GM23338 (cell line): ENCODE results near the gene DDX24. TPM values are rescaled to one million over a fixed set of nuclear protein-coding genes. Genes with fewer than 3 reads are reported as not detected.

Experiments used
- CREB1 ChIP-seq: fragments of 250-450 bp; sonication (Bioruptor Pico); IDR thresholded peaks from 2 replicates; pipeline ENCODE4 v1.5.0; 2020; ENCODE audit warnings: low read depth, mild to moderate bottlenecking, moderate library complexity
- ETS1 ChIP-seq: IDR thresholded peaks from 2 replicates; pipeline ENCODE4 v1.6.1; 2016; ENCODE audit warnings: antibody characterized with exemption
- JUNB ChIP-seq: IDR thresholded peaks from one replicate; pipeline ENCODE4 v1.6.1; 2016; ENCODE audit warnings: antibody characterized with exemption; ENCODE audit not compliant: unreplicated experiment
- NANOG ChIP-seq: IDR thresholded peaks from 2 replicates; pipeline ENCODE4 v1.6.1; 2016; ENCODE audit warnings: antibody characterized with exemption, borderline replicate concordance
- ZNF462 ChIP-seq: fragments of 250-450 bp; sonication (Bioruptor Pico); IDR thresholded peaks from 2 replicates; pipeline ENCODE4 v1.5.0; 2020; ENCODE audit warnings: mild to moderate bottlenecking, moderate library complexity
- polyA plus RNA-seq: library from polyadenylated mRNA; unstranded; fragments of >200 nt; fragmentation: Nextera tagmentation; extraction: Ambion mirVana; gene quantifications from 2 replicates; pipeline ENCODE4 v1.2.1, GENCODE V29; 2016
- total RNA-seq: library from RNA; depleted of rRNA; stranded (reverse); fragments of >200 nt; shearing (Covaris generic); gene quantifications from 2 replicates; pipeline ENCODE4 v1.2.3, GENCODE V29; 2014
- TF ChIP-seq, protein P1 (sequence below): IDR thresholded peaks from one replicate; pipeline ENCODE4 v1.6.1; 2018; ENCODE audit warnings: antibody characterized with exemption; ENCODE audit not compliant: unreplicated experiment
- TF ChIP-seq, protein P2 (sequence below), 2 experiments: fragments of 200-600 bp in 1 of 2; sonication (generic) in 1 of 2; conservative IDR thresholded peaks; 2 replicates each; pipeline versions ENCODE4 v1.5.1 to v1.6.1; 2016 to 2017; ENCODE audit warnings: antibody characterized with exemption in 2 of 2, low read depth in 2 of 2, mild to moderate bottlenecking in 2 of 2, moderate library complexity in 1 of 2

DDX24 gene
- total and polyA plus RNA-seq, 2 experiments from 2014 or later = 150 to 265 TPM

- TF ChIP-seq ZNF462 = no peak
- TF ChIP-seq, protein P1, sequence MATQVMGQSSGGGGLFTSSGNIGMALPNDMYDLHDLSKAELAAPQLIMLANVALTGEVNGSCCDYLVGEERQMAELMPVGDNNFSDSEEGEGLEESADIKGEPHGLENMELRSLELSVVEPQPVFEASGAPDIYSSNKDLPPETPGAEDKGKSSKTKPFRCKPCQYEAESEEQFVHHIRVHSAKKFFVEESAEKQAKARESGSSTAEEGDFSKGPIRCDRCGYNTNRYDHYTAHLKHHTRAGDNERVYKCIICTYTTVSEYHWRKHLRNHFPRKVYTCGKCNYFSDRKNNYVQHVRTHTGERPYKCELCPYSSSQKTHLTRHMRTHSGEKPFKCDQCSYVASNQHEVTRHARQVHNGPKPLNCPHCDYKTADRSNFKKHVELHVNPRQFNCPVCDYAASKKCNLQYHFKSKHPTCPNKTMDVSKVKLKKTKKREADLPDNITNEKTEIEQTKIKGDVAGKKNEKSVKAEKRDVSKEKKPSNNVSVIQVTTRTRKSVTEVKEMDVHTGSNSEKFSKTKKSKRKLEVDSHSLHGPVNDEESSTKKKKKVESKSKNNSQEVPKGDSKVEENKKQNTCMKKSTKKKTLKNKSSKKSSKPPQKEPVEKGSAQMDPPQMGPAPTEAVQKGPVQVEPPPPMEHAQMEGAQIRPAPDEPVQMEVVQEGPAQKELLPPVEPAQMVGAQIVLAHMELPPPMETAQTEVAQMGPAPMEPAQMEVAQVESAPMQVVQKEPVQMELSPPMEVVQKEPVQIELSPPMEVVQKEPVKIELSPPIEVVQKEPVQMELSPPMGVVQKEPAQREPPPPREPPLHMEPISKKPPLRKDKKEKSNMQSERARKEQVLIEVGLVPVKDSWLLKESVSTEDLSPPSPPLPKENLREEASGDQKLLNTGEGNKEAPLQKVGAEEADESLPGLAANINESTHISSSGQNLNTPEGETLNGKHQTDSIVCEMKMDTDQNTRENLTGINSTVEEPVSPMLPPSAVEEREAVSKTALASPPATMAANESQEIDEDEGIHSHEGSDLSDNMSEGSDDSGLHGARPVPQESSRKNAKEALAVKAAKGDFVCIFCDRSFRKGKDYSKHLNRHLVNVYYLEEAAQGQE = no peak
- TF ChIP-seq JUNB = no peak
- TF ChIP-seq ETS1 = no peak
- no peak for TF ChIP-seq NANOG
- TF ChIP-seq, protein P2, sequence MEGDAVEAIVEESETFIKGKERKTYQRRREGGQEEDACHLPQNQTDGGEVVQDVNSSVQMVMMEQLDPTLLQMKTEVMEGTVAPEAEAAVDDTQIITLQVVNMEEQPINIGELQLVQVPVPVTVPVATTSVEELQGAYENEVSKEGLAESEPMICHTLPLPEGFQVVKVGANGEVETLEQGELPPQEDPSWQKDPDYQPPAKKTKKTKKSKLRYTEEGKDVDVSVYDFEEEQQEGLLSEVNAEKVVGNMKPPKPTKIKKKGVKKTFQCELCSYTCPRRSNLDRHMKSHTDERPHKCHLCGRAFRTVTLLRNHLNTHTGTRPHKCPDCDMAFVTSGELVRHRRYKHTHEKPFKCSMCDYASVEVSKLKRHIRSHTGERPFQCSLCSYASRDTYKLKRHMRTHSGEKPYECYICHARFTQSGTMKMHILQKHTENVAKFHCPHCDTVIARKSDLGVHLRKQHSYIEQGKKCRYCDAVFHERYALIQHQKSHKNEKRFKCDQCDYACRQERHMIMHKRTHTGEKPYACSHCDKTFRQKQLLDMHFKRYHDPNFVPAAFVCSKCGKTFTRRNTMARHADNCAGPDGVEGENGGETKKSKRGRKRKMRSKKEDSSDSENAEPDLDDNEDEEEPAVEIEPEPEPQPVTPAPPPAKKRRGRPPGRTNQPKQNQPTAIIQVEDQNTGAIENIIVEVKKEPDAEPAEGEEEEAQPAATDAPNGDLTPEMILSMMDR (conservative IDR thresholded peaks at IDR 0.05; ENCODE audit: low read depth in 2 of 2) = no peak
- TF ChIP-seq CREB1 (CRISPR knock-in tag) = no peak
Measured at GRCh38 chr14:94044476-94045091, 36.4 kb downstream of the DDX24 start (continued).
